Glutamatergic neuron (in vitro differentiated cells): ENCODE measurements around the gene CACNA1I. TPM values are rescaled to one million over a fixed set of nuclear protein-coding genes. Genes with fewer than 3 reads are reported as not detected.
A peak's percentile ranks its signal among the peaks of the same experiment; 100 is the strongest.

Experiments
- DNase-seq: peaks from one replicate; pipeline ENCODE4 v3.0.0; 2022
- H3K27ac Mint-ChIP-seq: one replicate; pipeline ENCODE4 v1.8.0; 2020; ENCODE audit warnings: mild to moderate bottlenecking, mixed read lengths, inconsistent platforms; ENCODE audit not compliant: unreplicated experiment
- H3K27me3 Mint-ChIP-seq: one replicate; pipeline ENCODE4 v1.8.0; 2020; ENCODE audit warnings: mild to moderate bottlenecking, moderate library complexity, mixed read lengths, inconsistent platforms; ENCODE audit not compliant: unreplicated experiment
- H3K36me3 Mint-ChIP-seq: one replicate; pipeline ENCODE4 v1.8.0; 2020; ENCODE audit warnings: mild to moderate bottlenecking, mixed read lengths, inconsistent platforms; ENCODE audit not compliant: unreplicated experiment
- H3K4me1 Mint-ChIP-seq: one replicate; pipeline ENCODE4 v1.8.0; 2020; ENCODE audit warnings: mild to moderate bottlenecking, low read depth, mixed read lengths, inconsistent platforms; ENCODE audit not compliant: unreplicated experiment
- H3K4me3 Mint-ChIP-seq: one replicate; pipeline ENCODE4 v1.8.0; 2020; ENCODE audit warnings: mild to moderate bottlenecking, mixed read lengths, inconsistent platforms; ENCODE audit not compliant: unreplicated experiment
- H3K9me3 Mint-ChIP-seq: one replicate; pipeline ENCODE4 v1.8.0; 2020; ENCODE audit warnings: mild to moderate bottlenecking, moderate library complexity, mixed read lengths, inconsistent platforms; ENCODE audit not compliant: unreplicated experiment
- total RNA-seq: library from RNA; stranded (reverse); fragmentation: NEBNext Ultra II Directional; extraction: Animal tissue kit (Norgen Biotek cat#: 25700); gene quantifications from one replicate; pipeline ENCODE4 v1.2.1, GENCODE V29; 2021; ENCODE audit not compliant: unreplicated experiment
- TF ChIP-seq, protein P1 (sequence below): fragments of 200-600 bp; sonication (generic); IDR thresholded peaks from one replicate; pipeline ENCODE4 v1.5.0; 2021; ENCODE audit not compliant: partially characterized antibody, unreplicated experiment

CACNA1I gene
- total RNA-seq, 1 donor from 2014 or later: 0.12 TPM

DNA sequence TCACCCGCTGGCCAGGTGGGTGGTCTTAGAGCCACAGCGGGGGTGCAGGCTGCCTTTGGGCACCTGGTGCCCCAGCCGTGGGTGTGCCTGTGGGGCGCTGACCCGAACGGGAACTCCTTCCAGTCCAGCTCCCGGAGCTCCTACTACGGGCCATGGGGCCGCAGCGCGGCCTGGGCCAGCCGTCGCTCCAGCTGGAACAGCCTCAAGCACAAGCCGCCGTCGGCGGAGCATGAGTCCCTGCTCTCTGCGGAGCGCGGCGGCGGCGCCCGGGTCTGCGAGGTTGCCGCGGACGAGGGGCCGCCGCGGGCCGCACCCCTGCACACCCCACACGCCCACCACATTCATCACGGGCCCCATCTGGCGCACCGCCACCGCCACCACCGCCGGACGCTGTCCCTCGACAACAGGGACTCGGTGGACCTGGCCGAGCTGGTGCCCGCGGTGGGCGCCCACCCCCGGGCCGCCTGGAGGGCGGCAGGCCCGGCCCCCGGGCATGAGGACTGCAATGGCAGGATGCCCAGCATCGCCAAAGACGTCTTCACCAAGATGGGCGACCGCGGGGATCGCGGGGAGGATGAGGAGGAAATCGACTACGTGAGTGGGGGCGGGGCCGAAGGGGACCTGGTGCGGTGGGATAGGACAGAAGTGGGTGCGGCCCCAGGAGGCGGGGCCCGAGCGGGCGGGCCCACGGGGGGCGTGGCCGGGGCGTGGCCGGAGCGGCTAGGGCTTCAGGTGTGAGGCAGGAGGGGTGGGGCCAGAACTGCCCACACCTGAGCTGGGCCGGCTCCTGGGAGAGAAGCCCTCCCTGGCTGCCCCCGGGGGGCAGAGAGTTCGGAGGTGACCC lies 91.5 kb downstream of the CACNA1I start:
- Mint-ChIP-seq H3K4me3 (no peak overlapping the region), H3K9me3 (peaks cover 1% of the 10 kb centered on the region), H3K27ac (no peak overlapping the region), H3K4me1 (no peaks in the 10 kb centered on the region), H3K27me3 (peaks cover 12% of the 10 kb centered on the region), H3K36me3 (no peaks in the 10 kb centered on the region)
- no peak for DNase-seq
- TF ChIP-seq, protein P1, sequence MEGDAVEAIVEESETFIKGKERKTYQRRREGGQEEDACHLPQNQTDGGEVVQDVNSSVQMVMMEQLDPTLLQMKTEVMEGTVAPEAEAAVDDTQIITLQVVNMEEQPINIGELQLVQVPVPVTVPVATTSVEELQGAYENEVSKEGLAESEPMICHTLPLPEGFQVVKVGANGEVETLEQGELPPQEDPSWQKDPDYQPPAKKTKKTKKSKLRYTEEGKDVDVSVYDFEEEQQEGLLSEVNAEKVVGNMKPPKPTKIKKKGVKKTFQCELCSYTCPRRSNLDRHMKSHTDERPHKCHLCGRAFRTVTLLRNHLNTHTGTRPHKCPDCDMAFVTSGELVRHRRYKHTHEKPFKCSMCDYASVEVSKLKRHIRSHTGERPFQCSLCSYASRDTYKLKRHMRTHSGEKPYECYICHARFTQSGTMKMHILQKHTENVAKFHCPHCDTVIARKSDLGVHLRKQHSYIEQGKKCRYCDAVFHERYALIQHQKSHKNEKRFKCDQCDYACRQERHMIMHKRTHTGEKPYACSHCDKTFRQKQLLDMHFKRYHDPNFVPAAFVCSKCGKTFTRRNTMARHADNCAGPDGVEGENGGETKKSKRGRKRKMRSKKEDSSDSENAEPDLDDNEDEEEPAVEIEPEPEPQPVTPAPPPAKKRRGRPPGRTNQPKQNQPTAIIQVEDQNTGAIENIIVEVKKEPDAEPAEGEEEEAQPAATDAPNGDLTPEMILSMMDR: no peak

DNA sequence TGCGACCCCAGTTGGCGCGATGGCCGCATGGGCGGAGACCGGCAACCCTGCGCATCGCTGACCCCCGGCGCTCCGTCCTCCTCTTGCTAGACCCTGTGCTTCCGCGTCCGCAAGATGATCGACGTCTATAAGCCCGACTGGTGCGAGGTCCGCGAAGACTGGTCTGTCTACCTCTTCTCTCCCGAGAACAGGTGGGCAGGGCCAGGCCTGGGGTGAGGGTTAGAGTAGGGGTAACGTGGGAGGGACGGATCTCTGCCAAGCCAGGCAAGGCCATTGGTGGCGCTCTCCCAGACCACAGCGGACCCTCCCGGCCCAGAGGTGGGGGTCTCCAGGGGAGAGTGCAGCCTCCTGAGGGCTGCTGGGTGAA lies 92.1 kb downstream of the CACNA1I start:
- H3K4me3 Mint-ChIP-seq: no peak overlapping the region
- H3K9me3 Mint-ChIP-seq: peaks cover 1% of the 10 kb centered on the region
- DNase-seq: no peak
- H3K27me3 Mint-ChIP-seq: peaks cover 12% of the 10 kb centered on the region
- no peaks in the 10 kb centered on the region for H3K4me1 Mint-ChIP-seq
- H3K36me3 Mint-ChIP-seq: no peaks in the 10 kb centered on the region
- TF ChIP-seq, protein P1: no peak
- no peak overlapping the region for H3K27ac Mint-ChIP-seq

DNA sequence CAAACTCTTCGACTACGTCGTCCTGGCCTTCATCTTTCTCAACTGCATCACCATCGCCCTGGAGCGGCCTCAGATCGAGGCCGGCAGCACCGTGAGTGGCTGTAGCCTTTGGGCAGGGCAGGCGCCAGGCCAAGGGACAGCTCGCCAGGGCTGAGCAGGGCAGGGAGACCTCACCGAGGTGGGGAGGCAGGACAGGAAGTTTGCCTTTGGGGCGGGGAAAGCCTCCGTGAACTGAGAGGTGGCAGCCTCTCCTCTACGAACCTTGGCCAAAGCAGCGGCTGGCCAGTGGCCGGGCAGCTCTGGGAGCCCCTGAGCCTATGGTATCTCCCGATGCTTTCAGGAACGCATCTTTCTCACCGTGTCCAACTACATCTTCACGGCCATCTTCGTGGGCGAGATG lies 93.2 kb downstream of the CACNA1I start:
- Mint-ChIP-seq H3K27me3 (peaks cover 14% of the 10 kb centered on the region), H3K36me3 (no peaks in the 10 kb centered on the region), H3K4me1 (no peaks in the 10 kb centered on the region), H3K9me3 (peaks cover 1% of the 10 kb centered on the region), H3K4me3 (no peak overlapping the region), H3K27ac (no peak overlapping the region)
- DNase-seq: no peak
- TF ChIP-seq, protein P1: no peak

DNA sequence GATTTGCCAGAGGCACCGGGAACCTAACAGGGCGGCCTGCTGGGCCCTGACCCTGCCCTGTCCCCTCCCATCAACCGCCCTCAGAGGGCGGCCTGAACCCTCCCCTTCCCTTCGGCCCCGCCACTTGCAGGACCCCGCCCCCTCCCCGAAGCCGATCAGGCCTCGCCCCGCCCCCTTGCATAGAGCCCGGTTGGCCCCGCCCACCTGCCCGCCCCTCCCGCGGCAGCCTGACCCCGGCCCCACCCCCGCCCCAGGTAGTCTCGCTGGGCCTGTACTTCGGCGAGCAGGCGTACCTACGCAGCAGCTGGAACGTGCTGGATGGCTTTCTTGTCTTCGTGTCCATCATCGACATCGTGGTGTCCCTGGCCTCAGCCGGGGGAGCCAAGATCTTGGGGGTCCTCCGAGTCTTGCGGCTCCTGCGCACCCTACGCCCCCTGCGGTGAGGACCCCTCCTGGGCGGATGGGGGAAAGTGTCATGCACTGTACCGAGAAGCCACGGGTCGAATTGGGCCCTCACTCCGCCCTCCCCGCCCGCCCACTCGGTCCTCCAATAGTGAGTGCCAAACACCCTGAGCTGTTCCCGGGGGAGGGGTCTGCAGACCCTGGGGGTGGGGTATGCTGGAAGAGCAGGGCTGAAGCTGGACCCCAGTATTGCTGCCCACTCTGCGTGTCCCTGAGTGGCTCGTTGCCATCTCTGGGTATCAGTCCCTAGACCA lies 94.1 kb downstream of the CACNA1I start:
- H3K4me3 Mint-ChIP-seq: no peak overlapping the region
- no peaks in the 10 kb centered on the region for H3K4me1 Mint-ChIP-seq
- peak; percentile 49 for DNase-seq
- TF ChIP-seq, protein P1: no peak
- peaks cover 1% of the 10 kb centered on the region for H3K9me3 Mint-ChIP-seq
- H3K36me3 Mint-ChIP-seq: no peaks in the 10 kb centered on the region
- H3K27ac Mint-ChIP-seq: no peak overlapping the region
- H3K27me3 Mint-ChIP-seq: peaks cover 17% of the 10 kb centered on the region

DNA sequence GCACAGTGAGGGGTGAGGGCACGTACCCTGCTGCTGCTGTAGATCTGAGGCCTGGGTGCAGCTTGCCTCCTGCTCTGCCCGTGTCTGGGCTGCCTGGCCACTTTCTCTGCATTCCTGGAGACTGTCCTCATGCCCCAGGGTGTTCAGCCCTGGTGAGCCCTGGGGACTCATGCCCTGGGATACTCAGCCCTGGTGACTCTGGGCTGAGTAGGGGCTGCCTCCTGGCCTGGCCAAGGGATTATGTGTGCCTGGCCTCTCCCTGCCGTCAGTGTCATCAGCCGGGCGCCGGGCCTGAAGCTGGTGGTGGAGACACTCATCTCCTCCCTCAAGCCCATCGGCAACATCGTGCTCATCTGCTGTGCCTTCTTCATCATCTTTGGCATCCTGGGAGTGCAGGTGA lies 94.7 kb downstream of the CACNA1I start:
- no peak overlapping the region for H3K4me3 Mint-ChIP-seq

More for the DNA sequence above, 94.7 kb downstream of the CACNA1I start:
- H3K9me3 Mint-ChIP-seq: peaks cover 1% of the 10 kb centered on the region
- DNase-seq: no peak
- H3K27ac Mint-ChIP-seq: no peak overlapping the region
- H3K36me3 Mint-ChIP-seq: no peaks in the 10 kb centered on the region
- no peaks in the 10 kb centered on the region for H3K4me1 Mint-ChIP-seq
- H3K27me3 Mint-ChIP-seq: peaks cover 17% of the 10 kb centered on the region
- TF ChIP-seq, protein P1: no peak
